ENCODE measurements around the gene FNTB.

DNA sequence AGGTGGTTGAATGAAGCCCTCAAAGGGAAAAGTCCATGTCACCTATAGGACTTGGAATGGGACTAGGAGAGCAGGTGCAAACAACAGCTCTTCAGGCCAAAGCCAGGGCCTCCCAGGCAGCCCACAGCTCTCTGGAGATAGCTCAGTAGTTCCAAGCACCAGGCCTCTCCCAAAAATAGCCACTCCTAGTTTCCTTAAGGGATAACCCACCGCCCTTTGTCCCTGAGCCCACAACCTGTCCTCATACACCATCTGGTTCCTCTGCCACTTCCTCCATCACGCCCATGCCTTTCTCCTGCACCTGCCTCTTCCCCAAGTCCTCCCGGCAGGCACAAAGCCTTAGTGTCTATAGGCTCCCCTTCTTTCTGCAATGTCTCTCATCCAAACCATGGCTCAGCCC, 16.7 kb upstream of the FNTB start:
- TF ChIP-seq, protein P1, sequence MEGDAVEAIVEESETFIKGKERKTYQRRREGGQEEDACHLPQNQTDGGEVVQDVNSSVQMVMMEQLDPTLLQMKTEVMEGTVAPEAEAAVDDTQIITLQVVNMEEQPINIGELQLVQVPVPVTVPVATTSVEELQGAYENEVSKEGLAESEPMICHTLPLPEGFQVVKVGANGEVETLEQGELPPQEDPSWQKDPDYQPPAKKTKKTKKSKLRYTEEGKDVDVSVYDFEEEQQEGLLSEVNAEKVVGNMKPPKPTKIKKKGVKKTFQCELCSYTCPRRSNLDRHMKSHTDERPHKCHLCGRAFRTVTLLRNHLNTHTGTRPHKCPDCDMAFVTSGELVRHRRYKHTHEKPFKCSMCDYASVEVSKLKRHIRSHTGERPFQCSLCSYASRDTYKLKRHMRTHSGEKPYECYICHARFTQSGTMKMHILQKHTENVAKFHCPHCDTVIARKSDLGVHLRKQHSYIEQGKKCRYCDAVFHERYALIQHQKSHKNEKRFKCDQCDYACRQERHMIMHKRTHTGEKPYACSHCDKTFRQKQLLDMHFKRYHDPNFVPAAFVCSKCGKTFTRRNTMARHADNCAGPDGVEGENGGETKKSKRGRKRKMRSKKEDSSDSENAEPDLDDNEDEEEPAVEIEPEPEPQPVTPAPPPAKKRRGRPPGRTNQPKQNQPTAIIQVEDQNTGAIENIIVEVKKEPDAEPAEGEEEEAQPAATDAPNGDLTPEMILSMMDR (IDR thresholded peaks at IDR 0.05), result no peak
- TF ChIP-seq POLR2A (IDR thresholded peaks at IDR 0.05), result no peak
